ENCODE measurements around the gene SLC7A7. TPM values are rescaled to one million over a fixed set of nuclear protein-coding genes. Genes with fewer than 3 reads are reported as not detected.

The SLC7A7 gene
- total and polyA plus RNA-seq, 9 of the 15 experiments (the other 6 are each of a cell fraction or from before 2014, with no cell fraction given): 0.07 to 0.68 (median 0.41) TPM

- POLR2A ChIA-PET: no interaction called here
- Histone ChIP-seq H3K9ac (ENCODE audit: insufficient read depth in 1 of 2, low read depth in 2 of 2, low read length in 2 of 2) (no peak overlapping the region), H3K4me3 (no peak overlapping the region), H3K9me1 (ENCODE audit: control insufficient read depth, insufficient read depth, low read length) (no peaks in the 10 kb centered on the region), H4K20me1 (replicated peaks; ENCODE audit: control insufficient read depth, insufficient read depth, low read length) (no peaks in the 10 kb centered on the region), H3K27me3 (ENCODE audit: control insufficient read depth in 2 of 2, insufficient read depth in 2 of 2, low read length in 2 of 2) (no peaks in the 10 kb centered on the region), H3K79me2 (ENCODE audit: control insufficient read depth, insufficient read depth, low read length) (no peaks in the 10 kb centered on the region), H2AFZ (ENCODE audit: low read depth, low read length) (no peak overlapping the region), H3K9me3 (replicated peaks; ENCODE audit: control insufficient read depth, insufficient read depth, low read depth, low read length) (no peaks in the 10 kb centered on the region), H3K36me3 (ENCODE audit: control insufficient read depth, insufficient read depth, low read length) (no peaks in the 10 kb centered on the region), H3K4me1 (replicated peaks in 1 of 2; ENCODE audit: control insufficient read depth in 2 of 2, insufficient read depth in 2 of 2, low read length in 2 of 2) (peaks cover 10 to 13% of the 10 kb centered on the region in 2 experiments; a peak in 4 of 5 replicates), H3K4me2 (ENCODE audit: insufficient read depth, low read length) (no peak overlapping the region), H3K27ac (ENCODE audit: extremely low read depth, low read depth, low read length) (no peak overlapping the region)
- no TSS peak for BruUV-seq (replicated peaks)
- in situ Hi-C loops (cut with MboI): no loop called here
- CTCF ChIA-PET (ENCODE audit: low intra/inter-chr PET ratio): no interaction called here
- 88% methylated on average over 1 of the region's 1 CpG for WGBS (ENCODE audit: insufficient coverage, low coverage, missing lambda C conversion rate)
- intact Hi-C loops (cut with micrococcal nuclease): no loop called here
- DNase-seq (ENCODE audit: extremely low read depth in 1 of 4, low spot score in 3 of 4): no peak
- no peak for ATAC-seq
- no peak for FAIRE-seq
- TF ChIP-seq SMARCC2 (IDR thresholded peaks at IDR 0.05; ENCODE audit: low read depth) (no peak), ZNF76 (CRISPR knock-in tag; IDR thresholded peaks at IDR 0.05; ENCODE audit: borderline replicate concordance) (no peak), SRSF9 (IDR thresholded peaks at IDR 0.05; ENCODE audit: borderline replicate concordance, low read depth, low read length) (no peak), MCM7 (IDR thresholded peaks at IDR 0.05) (no peak), KAT2B (IDR thresholded peaks at IDR 0.05; ENCODE audit: low read depth, low read length) (no peak), ZNF609 (CRISPR knock-in tag; IDR thresholded peaks at IDR 0.05; ENCODE audit: borderline replicate concordance) (no peak), BCL6 (CRISPR knock-in tag; IDR thresholded peaks at IDR 0.05) (no peak), ZBTB11 (CRISPR knock-in tag; IDR thresholded peaks at IDR 0.05) (no peak), FOXO4 (CRISPR knock-in tag; IDR thresholded peaks at IDR 0.05) (no peak), HNRNPH1 (optimal IDR thresholded peaks at IDR 0.05; ENCODE audit: low read depth, low read length) (no peak), ZNF740 (CRISPR knock-in tag; IDR thresholded peaks at IDR 0.05) (no peak), ZNF740 (tag; IDR thresholded peaks at IDR 0.05) (no peak), POLR2A (conservative IDR thresholded peaks at IDR 0.05) (no peak)
Measured at GRCh38 chr14:22723815-22724214, 91.4 kb downstream of the SLC7A7 start.
